ENCODE measurements around the gene HNRNPA2B1. TPM values are rescaled to one million over a fixed set of nuclear protein-coding genes. Genes with fewer than 3 reads are reported as not detected.
"Not testable (repeated sequence)": the region's sequence is repeated elsewhere in the genome, so short reads cannot be mapped to it uniquely, and the experiment has no call there.

Gene HNRNPA2B1
- polyA plus RNA-seq, 1 donor = 946 TPM

GRCh38 chr7:26198781-26199169, 1.8 kb downstream of the HNRNPA2B1 start:
- DNase-seq = no peak
- peaks cover 38% of the 10 kb centered on the region for H3K36me3 ChIP-seq (ENCODE audit: control insufficient read depth, insufficient read depth, low read length)
- peak overlapping the region; percentile 78 for H3K4me3 ChIP-seq (ENCODE audit: low read length)
- H3K27ac ChIP-seq (ENCODE audit: low read length) = peak overlapping the region; percentile 95
- no peaks in the 10 kb centered on the region for H3K9me3 ChIP-seq (ENCODE audit: control insufficient read depth, low read depth, low read length)
- peaks cover 29% of the 10 kb centered on the region for H3K4me1 ChIP-seq (ENCODE audit: control insufficient read depth, insufficient read depth, low read length)
- H3K27me3 ChIP-seq (ENCODE audit: control insufficient read depth, insufficient read depth, low read length) = no peaks in the 10 kb centered on the region
- 0% methylated on average over 1 of the region's 7 CpGs for WGBS (ENCODE audit: insufficient coverage, low lambda C conversion rate)

GRCh38 chr7:26198133-26198780, 2.3 kb downstream of the HNRNPA2B1 start:
- no CpG with 5 or more reads among the region's 6 CpGs for WGBS (ENCODE audit: insufficient coverage, low lambda C conversion rate)
- peaks cover 43% of the 10 kb centered on the region for H3K36me3 ChIP-seq (ENCODE audit: control insufficient read depth, insufficient read depth, low read length)
- DNase-seq = peak in 1 of 2 donors; percentile 53
- H3K4me1 ChIP-seq (ENCODE audit: control insufficient read depth, insufficient read depth, low read length) = peaks cover 34% of the 10 kb centered on the region
- H3K27ac ChIP-seq (ENCODE audit: low read length) = peak overlapping the region; percentile 95
- no peaks in the 10 kb centered on the region for H3K9me3 ChIP-seq (ENCODE audit: control insufficient read depth, low read depth, low read length)
- peak overlapping the region; percentile 78 for H3K4me3 ChIP-seq (ENCODE audit: low read length)
- no peaks in the 10 kb centered on the region for H3K27me3 ChIP-seq (ENCODE audit: control insufficient read depth, insufficient read depth, low read length)

DNA sequence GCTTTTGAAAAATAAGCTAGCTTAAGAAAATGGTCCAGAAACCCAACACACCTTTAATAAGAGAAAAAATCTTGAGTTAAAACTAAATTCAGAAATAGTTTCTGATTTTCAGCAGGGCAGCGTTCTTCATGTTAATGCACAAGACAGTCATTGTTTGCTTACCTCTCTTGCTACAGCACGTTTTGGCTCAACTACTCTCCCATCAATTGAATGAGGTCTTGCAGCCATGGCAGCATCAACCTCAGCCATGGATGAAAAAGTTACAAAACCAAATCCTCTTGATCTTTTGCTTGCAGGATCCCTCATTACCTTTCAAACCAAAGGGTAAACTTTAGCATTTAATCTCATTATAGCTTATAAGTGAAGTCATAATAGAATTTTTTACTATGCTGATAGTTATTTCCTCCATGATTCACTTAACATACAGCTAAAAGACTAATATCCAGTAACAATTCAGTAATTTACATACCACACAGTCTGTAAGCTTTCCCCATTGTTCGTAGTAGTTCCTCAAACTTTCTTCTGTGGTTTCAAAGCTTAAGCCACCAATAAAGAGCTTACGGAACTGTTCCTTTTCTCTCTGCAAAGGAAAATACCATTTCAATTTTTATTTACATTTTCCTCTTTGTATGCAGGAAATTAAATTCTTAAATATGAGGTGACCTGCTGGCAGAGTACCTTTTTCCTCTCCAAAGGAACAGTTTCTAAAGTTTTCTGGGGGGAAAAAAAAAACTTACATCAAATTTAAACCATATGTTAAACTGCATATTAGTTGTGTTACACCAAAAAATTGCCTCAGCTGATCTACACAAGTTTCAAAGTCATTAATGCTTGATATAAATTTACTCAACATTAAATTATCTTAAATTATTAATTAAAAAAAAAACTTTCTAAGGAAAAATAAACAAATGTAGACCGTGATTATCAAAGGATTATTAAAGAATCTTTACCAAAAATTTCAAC, 3.1 kb downstream of the HNRNPA2B1 start:
- Histone ChIP-seq H3K9me3 (ENCODE audit: control insufficient read depth, low read depth, low read length) (no peaks in the 10 kb centered on the region), H3K27me3 (ENCODE audit: control insufficient read depth, insufficient read depth, low read length) (no peaks in the 10 kb centered on the region), H3K4me3 (ENCODE audit: low read length) (peak overlapping the region; percentile 78), H3K36me3 (ENCODE audit: control insufficient read depth, insufficient read depth, low read length) (peaks cover 50% of the 10 kb centered on the region), H3K4me1 (ENCODE audit: control insufficient read depth, insufficient read depth, low read length) (peaks cover 35% of the 10 kb centered on the region), H3K27ac (ENCODE audit: low read length) (peak overlapping the region; percentile 95)
- 6% methylated on average over 5 of the region's 5 CpGs for WGBS (ENCODE audit: insufficient coverage, low lambda C conversion rate)
- DNase-seq = no peak

GRCh38 chr7:26195867-26196657, 4.5 kb downstream of the HNRNPA2B1 start:
- Histone ChIP-seq H3K9me3 (ENCODE audit: control insufficient read depth, low read depth, low read length) (no peaks in the 10 kb centered on the region), H3K36me3 (ENCODE audit: control insufficient read depth, insufficient read depth, low read length) (peaks cover 60% of the 10 kb centered on the region), H3K4me3 (ENCODE audit: low read length) (no peak overlapping the region), H3K4me1 (ENCODE audit: control insufficient read depth, insufficient read depth, low read length) (peaks cover 37% of the 10 kb centered on the region), H3K27ac (ENCODE audit: low read length) (no peak overlapping the region), H3K27me3 (ENCODE audit: control insufficient read depth, insufficient read depth, low read length) (no peaks in the 10 kb centered on the region)
- 36% methylated on average over 3 of the region's 10 CpGs for WGBS (ENCODE audit: insufficient coverage, low lambda C conversion rate)
- DNase-seq = no peak

DNA sequence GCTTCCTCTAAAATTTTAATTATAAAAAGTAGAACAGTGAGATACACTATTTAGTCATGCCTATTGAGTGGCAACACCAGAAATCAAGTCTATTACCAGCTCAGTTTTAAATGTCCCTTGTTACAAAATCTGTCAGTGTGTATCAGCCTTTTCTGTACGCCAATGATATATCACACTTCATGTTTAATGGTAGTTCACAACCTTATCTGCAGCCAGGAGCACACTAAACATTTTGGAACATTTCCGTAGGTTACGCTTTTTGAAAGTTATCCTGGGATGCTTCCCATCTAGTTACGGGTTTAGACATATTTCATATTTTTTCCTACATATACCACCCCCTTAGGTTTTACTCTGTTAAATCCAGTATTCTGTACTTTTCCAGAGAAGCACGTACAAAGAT, 5.4 kb downstream of the HNRNPA2B1 start:
- Histone ChIP-seq H3K9me3 (ENCODE audit: control insufficient read depth, low read depth, low read length) (no peaks in the 10 kb centered on the region), H3K27me3 (ENCODE audit: control insufficient read depth, insufficient read depth, low read length) (no peaks in the 10 kb centered on the region), H3K4me1 (ENCODE audit: control insufficient read depth, insufficient read depth, low read length) (peaks cover 37% of the 10 kb centered on the region), H3K36me3 (ENCODE audit: control insufficient read depth, insufficient read depth, low read length) (peaks cover 68% of the 10 kb centered on the region), H3K27ac (ENCODE audit: low read length) (no peak overlapping the region), H3K4me3 (ENCODE audit: low read length) (no peak overlapping the region)
- DNase-seq = no peak
- WGBS (ENCODE audit: insufficient coverage, low lambda C conversion rate) = 79% methylated on average over 3 of the region's 5 CpGs

GRCh38 chr7:26194764-26195163, 5.8 kb downstream of the HNRNPA2B1 start:
- no CpG with 5 or more reads among the region's 11 CpGs for WGBS (ENCODE audit: insufficient coverage, low lambda C conversion rate)
- not testable (repeated sequence) for DNase-seq; H3K9me3 ChIP-seq (ENCODE audit: control insufficient read depth, low read depth, low read length)

GRCh38 chr7:26193432-26194207, 6.9 kb downstream of the HNRNPA2B1 start:
- 0% methylated on average over 1 of the region's 8 CpGs for WGBS (ENCODE audit: insufficient coverage, low lambda C conversion rate)
- Histone ChIP-seq H3K36me3 (ENCODE audit: control insufficient read depth, insufficient read depth, low read length) (peaks cover 80% of the 10 kb centered on the region), H3K27ac (ENCODE audit: low read length) (no peak overlapping the region), H3K27me3 (ENCODE audit: control insufficient read depth, insufficient read depth, low read length) (no peaks in the 10 kb centered on the region), H3K9me3 (ENCODE audit: control insufficient read depth, low read depth, low read length) (no peaks in the 10 kb centered on the region), H3K4me3 (ENCODE audit: low read length) (no peak overlapping the region), H3K4me1 (ENCODE audit: control insufficient read depth, insufficient read depth, low read length) (peaks cover 37% of the 10 kb centered on the region)
- no peak for DNase-seq

More at GRCh38 chr7:26194764-26195163, 5.8 kb downstream of the HNRNPA2B1 start:
- H3K27me3 ChIP-seq (ENCODE audit: control insufficient read depth, insufficient read depth, low read length); H3K27ac ChIP-seq (ENCODE audit: low read length); H3K4me3 ChIP-seq (ENCODE audit: low read length): not testable (repeated sequence)
- peaks cover 69% of the 10 kb centered on the region for H3K36me3 ChIP-seq (ENCODE audit: control insufficient read depth, insufficient read depth, low read length)
- H3K4me1 ChIP-seq (ENCODE audit: control insufficient read depth, insufficient read depth, low read length) = peaks cover 37% of the 10 kb centered on the region

DNA sequence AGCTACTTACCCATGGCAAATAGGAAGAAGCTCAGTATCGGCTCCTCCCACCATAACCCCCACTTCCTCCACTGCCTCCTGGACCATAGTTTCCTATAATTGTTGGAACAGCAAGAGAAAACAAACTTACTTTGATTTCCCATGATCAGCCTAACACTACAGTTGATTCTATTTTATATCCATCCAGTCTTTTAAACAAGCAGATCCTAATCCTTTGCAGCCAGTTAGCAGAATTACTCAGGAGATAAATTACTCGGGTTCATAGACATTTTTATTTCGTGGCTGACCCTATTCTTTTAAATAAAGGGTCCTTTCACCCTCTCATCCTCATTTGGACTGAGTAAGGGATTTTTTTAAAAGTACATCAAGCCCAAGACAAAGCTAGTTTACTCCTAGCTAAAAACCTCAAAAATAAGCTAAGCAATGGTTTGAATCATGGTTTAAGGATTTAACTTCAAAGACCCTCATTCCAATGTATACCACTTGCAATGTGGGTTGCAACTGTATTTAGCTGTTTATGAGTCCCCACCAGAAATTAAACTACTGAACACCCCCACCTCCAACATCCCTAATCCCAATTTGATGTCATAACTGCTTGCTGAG, 8.0 kb downstream of the HNRNPA2B1 start:
- peaks cover 37% of the 10 kb centered on the region for H3K4me1 ChIP-seq (ENCODE audit: control insufficient read depth, insufficient read depth, low read length)
- 75% methylated on average over 3 of the region's 3 CpGs for WGBS (ENCODE audit: insufficient coverage, low lambda C conversion rate)

DNA sequence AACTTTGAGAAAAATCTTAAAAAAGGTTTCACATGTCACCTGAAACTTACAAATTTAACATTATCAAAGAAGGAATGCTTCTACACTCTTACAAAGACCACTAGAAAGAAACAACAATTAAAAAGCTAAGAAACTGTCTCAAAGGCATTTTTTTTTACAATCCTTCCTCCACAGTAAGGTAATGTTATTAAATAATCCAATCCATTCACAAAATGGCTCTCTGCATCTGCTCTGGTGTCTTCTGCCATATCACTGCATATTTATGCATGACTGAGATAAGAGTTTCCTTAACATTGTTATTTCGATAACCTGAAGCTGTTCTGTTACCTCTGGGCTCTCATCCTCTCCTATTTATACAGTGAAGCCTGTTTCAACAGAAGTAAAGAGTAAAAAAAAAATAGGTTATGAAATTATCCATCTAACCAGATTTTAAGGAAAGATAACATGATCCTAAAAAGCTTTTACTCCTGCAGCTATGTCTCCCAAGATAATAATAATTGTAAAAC, 8.5 kb downstream of the HNRNPA2B1 start:
- Histone ChIP-seq H3K4me3 (ENCODE audit: low read length) (no peak overlapping the region), H3K27ac (ENCODE audit: low read length) (no peak overlapping the region), H3K4me1 (ENCODE audit: control insufficient read depth, insufficient read depth, low read length) (peaks cover 33% of the 10 kb centered on the region), H3K36me3 (ENCODE audit: control insufficient read depth, insufficient read depth, low read length) (peaks cover 83% of the 10 kb centered on the region), H3K27me3 (ENCODE audit: control insufficient read depth, insufficient read depth, low read length) (no peaks in the 10 kb centered on the region), H3K9me3 (ENCODE audit: control insufficient read depth, low read depth, low read length) (no peaks in the 10 kb centered on the region)
- no peak for DNase-seq
- 60% methylated on average over 1 of the region's 1 CpG for whole genome bisulfite sequencing (ENCODE audit: insufficient coverage, low lambda C conversion rate)

More for the DNA sequence above, 8.0 kb downstream of the HNRNPA2B1 start:
- H3K27ac ChIP-seq (ENCODE audit: low read length) = no peak overlapping the region
- no peak overlapping the region for H3K4me3 ChIP-seq (ENCODE audit: low read length)
- H3K27me3 ChIP-seq (ENCODE audit: control insufficient read depth, insufficient read depth, low read length) = no peaks in the 10 kb centered on the region
- H3K36me3 ChIP-seq (ENCODE audit: control insufficient read depth, insufficient read depth, low read length) = peaks cover 88% of the 10 kb centered on the region
- H3K9me3 ChIP-seq (ENCODE audit: control insufficient read depth, low read depth, low read length) = no peaks in the 10 kb centered on the region
- no peak for DNase-seq
